Astrocyte of the spinal cord (primary cell): ENCODE results near the gene IL36B.

Source experiments
- DNase-seq: peaks from one replicate; pipeline ENCODE4 v3.0.0; 2011; ENCODE audit warnings: low read depth, low spot score
- H3K4me3 ChIP-seq: 2 replicates; pipeline ENCODE4 v1.5.1; 2011; ENCODE audit warnings: low read depth, mild to moderate bottlenecking, low read length, moderate library complexity
- in situ Hi-C: cut with HindIII; loops from 2 replicates; pipeline ENCODE4 v1.10.0; 2017; ENCODE audit warnings: low sequenced_read_pairs
- TF ChIP-seq, protein P1 (sequence below): IDR thresholded peaks from 2 replicates; pipeline ENCODE4 v1.5.1; 2012; ENCODE audit warnings: low read depth, mild to moderate bottlenecking, low read length, inconsistent platforms

Gene IL36B

GRCh38 chr2:113076954-113077669 is 24.4 kb upstream of the IL36B start:
- DNase-seq, result no peak
- in situ Hi-C loops, result no loop called here
- TF ChIP-seq, protein P1, sequence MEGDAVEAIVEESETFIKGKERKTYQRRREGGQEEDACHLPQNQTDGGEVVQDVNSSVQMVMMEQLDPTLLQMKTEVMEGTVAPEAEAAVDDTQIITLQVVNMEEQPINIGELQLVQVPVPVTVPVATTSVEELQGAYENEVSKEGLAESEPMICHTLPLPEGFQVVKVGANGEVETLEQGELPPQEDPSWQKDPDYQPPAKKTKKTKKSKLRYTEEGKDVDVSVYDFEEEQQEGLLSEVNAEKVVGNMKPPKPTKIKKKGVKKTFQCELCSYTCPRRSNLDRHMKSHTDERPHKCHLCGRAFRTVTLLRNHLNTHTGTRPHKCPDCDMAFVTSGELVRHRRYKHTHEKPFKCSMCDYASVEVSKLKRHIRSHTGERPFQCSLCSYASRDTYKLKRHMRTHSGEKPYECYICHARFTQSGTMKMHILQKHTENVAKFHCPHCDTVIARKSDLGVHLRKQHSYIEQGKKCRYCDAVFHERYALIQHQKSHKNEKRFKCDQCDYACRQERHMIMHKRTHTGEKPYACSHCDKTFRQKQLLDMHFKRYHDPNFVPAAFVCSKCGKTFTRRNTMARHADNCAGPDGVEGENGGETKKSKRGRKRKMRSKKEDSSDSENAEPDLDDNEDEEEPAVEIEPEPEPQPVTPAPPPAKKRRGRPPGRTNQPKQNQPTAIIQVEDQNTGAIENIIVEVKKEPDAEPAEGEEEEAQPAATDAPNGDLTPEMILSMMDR, result no peak

DNA sequence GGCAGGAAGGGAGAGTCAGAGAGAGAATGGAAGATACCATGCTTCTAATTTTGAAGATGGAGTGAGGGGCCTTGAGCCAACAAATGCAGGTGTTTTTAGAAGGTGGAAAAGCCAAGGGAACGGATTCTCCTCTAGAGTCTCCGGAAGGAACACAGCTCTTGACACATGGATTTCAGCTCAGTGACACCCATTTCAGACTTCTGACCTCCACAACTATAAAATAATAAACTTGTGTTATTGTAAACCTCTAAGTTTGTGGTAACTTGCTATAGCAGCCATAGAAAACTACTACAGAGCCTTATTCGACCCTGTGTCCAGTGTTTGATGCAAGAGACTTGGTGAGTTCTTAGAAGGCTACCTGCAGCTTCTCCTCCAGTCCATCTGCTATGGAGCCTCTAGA is 22.9 kb upstream of the IL36B start:
- no peak for DNase-seq
- in situ Hi-C loops, result no loop called here
- H3K4me3 ChIP-seq, result no peak overlapping the region
- TF ChIP-seq, protein P1, result no peak

More at GRCh38 chr2:113076954-113077669, 24.4 kb upstream of the IL36B start:
- H3K4me3 ChIP-seq, result no peak overlapping the region

GRCh38 chr2:113075030-113075429 is 22.4 kb upstream of the IL36B start:
- no peak for DNase-seq
- in situ Hi-C loops, result no loop called here
- TF ChIP-seq, protein P1, result no peak
- H3K4me3 ChIP-seq, result no peak overlapping the region

GRCh38 chr2:113073325-113073834 is 20.7 kb upstream of the IL36B start:
- in situ Hi-C loops, result no loop called here
- no peak for DNase-seq
- TF ChIP-seq, protein P1, result no peak
- H3K4me3 ChIP-seq, result no peak overlapping the region

DNA sequence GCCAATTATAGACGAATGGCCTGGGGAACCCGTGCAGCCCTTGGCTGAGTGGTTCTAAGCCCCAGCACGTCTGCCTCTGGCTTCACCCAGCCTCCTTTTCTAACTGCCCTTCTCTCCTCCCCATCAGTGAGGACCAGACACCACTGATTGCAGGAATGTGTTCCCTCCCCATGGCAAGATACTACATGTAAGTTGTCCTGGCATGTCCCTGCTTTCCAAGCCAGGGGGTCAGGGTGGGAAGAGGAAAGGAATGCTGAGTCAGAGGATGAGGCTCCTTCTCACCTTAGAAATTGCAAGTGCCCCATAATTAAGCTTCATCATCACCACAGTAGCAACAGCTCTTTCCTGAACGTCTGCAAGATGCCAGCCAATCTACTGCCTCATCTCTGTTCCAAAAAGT is 19.9 kb upstream of the IL36B start:
- no peak overlapping the region for H3K4me3 ChIP-seq
- in situ Hi-C loops, result no loop called here
- TF ChIP-seq, protein P1, result no peak
- DNase-seq, result no peak

DNA sequence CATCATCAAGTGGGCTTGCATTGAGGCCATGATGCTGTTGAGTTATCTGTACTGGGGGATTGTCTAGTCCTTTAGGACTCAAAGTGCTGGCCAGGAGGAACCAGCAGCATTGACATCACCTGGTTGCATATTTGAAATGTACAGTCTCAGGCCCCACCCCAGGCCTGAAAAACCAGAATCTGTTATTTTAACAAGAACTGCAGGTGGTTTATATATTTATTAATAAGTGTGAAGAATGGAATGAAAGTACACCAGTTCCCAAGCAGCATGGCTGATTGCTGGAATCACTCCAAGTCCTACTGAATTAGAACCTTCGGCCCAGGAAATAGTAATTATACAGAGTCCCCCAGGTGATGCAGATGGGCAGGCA is 17.9 kb upstream of the IL36B start:
- no peak overlapping the region for H3K4me3 ChIP-seq
- in situ Hi-C loops, result no loop called here
- TF ChIP-seq, protein P1, result no peak
- DNase-seq, result no peak
